ENCODE measurements around the gene SUV39H1. TPM values are rescaled to one million over a fixed set of nuclear protein-coding genes. Genes with fewer than 3 reads are reported as not detected.

The SUV39H1 gene
- total RNA-seq, 1 donor: 7.0 TPM

GRCh38 chrX:48715876-48716502 is 19.5 kb downstream of the SUV39H1 start:
- Histone ChIP-seq H3K4me1 (ENCODE audit: insufficient read depth, low read length) (peaks cover 51% of the 10 kb centered on the region), H3K27me3 (ENCODE audit: insufficient read depth, low read length) (no peaks in the 10 kb centered on the region), H3K9me3 (ENCODE audit: low read depth, low read length) (no peaks in the 10 kb centered on the region), H3K4me3 (ENCODE audit: low read length) (no peak overlapping the region)

DNA sequence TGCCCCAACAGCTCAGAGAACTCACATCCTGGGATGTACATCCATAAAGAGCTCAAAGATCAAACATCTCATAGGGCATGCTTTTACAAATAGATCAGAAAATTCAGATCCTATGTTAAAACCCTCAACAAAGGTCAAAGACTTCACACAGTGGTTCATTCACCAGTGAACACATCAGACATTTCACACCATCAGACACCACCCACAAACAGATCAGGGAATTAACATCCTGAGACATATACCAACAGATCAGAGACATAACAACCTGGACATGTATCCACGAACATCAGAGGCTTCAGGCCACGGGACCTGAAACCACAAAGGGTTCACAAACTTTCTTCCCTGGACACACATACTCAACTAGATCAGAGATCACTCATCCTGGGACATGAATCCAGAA is 23.4 kb downstream of the SUV39H1 start:
- peaks cover 23% of the 10 kb centered on the region for H3K4me1 ChIP-seq (ENCODE audit: insufficient read depth, low read length)
- H3K9me3 ChIP-seq (ENCODE audit: low read depth, low read length): no peaks in the 10 kb centered on the region
- no peak overlapping the region for H3K4me3 ChIP-seq (ENCODE audit: low read length)
- no peaks in the 10 kb centered on the region for H3K27me3 ChIP-seq (ENCODE audit: insufficient read depth, low read length)

GRCh38 chrX:48720577-48721250 is 24.2 kb downstream of the SUV39H1 start:
- no peaks in the 10 kb centered on the region for H3K9me3 ChIP-seq (ENCODE audit: low read depth, low read length)
- peaks cover 15% of the 10 kb centered on the region for H3K4me1 ChIP-seq (ENCODE audit: insufficient read depth, low read length)
- H3K27me3 ChIP-seq (ENCODE audit: insufficient read depth, low read length): no peaks in the 10 kb centered on the region
- no peak overlapping the region for H3K4me3 ChIP-seq (ENCODE audit: low read length)

GRCh38 chrX:48721916-48722315 is 25.4 kb downstream of the SUV39H1 start:
- H3K27me3 ChIP-seq (ENCODE audit: insufficient read depth, low read length): no peaks in the 10 kb centered on the region
- no peak overlapping the region for H3K4me3 ChIP-seq (ENCODE audit: low read length)
- no peaks in the 10 kb centered on the region for H3K9me3 ChIP-seq (ENCODE audit: low read depth, low read length)
- peaks cover 12% of the 10 kb centered on the region for H3K4me1 ChIP-seq (ENCODE audit: insufficient read depth, low read length)

- H3K4me3 ChIP-seq (ENCODE audit: low read length): no peak overlapping the region
- H3K4me1 ChIP-seq (ENCODE audit: insufficient read depth, low read length): no peaks in the 10 kb centered on the region
- H3K27me3 ChIP-seq (ENCODE audit: insufficient read depth, low read length): no peaks in the 10 kb centered on the region
- H3K9me3 ChIP-seq (ENCODE audit: low read depth, low read length): no peaks in the 10 kb centered on the region
These were observed 30.1 kb downstream of the SUV39H1 start for GRCh38 chrX:48726596-48726995.

- H3K27me3 ChIP-seq (ENCODE audit: insufficient read depth, low read length): no peaks in the 10 kb centered on the region
- H3K4me1 ChIP-seq (ENCODE audit: insufficient read depth, low read length): no peaks in the 10 kb centered on the region
- no peaks in the 10 kb centered on the region for H3K9me3 ChIP-seq (ENCODE audit: low read depth, low read length)
- H3K4me3 ChIP-seq (ENCODE audit: low read length): no peak overlapping the region
These were observed 32.1 kb downstream of the SUV39H1 start for GRCh38 chrX:48728653-48729052.

GRCh38 chrX:48736303-48736702 is 39.8 kb downstream of the SUV39H1 start:
- Histone ChIP-seq H3K27me3 (ENCODE audit: insufficient read depth, low read length) (no peaks in the 10 kb centered on the region), H3K4me1 (ENCODE audit: insufficient read depth, low read length) (peaks cover 12% of the 10 kb centered on the region), H3K4me3 (ENCODE audit: low read length) (no peak overlapping the region), H3K9me3 (ENCODE audit: low read depth, low read length) (no peaks in the 10 kb centered on the region)

DNA sequence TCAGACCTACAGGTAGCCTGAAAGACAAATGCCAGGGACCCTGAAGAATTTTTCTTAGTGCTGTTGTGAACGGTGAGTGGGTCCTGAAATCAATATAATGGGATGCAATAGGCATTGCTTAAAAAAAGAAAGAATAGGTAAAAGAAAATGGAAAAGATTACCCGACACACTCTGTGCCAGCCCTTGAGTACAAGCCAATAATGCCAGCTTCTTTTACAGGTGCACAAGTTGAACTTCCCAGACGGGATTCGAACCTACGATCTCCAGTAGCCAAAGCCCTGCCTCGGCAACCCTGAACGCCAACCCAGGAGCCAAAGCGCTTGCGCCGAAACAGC is 40.3 kb downstream of the SUV39H1 start:
- no peaks in the 10 kb centered on the region for H3K9me3 ChIP-seq (ENCODE audit: low read depth, low read length)
- peaks cover 12% of the 10 kb centered on the region for H3K4me1 ChIP-seq (ENCODE audit: insufficient read depth, low read length)
- H3K4me3 ChIP-seq (ENCODE audit: low read length): no peak overlapping the region
- H3K27me3 ChIP-seq (ENCODE audit: insufficient read depth, low read length): no peaks in the 10 kb centered on the region

DNA sequence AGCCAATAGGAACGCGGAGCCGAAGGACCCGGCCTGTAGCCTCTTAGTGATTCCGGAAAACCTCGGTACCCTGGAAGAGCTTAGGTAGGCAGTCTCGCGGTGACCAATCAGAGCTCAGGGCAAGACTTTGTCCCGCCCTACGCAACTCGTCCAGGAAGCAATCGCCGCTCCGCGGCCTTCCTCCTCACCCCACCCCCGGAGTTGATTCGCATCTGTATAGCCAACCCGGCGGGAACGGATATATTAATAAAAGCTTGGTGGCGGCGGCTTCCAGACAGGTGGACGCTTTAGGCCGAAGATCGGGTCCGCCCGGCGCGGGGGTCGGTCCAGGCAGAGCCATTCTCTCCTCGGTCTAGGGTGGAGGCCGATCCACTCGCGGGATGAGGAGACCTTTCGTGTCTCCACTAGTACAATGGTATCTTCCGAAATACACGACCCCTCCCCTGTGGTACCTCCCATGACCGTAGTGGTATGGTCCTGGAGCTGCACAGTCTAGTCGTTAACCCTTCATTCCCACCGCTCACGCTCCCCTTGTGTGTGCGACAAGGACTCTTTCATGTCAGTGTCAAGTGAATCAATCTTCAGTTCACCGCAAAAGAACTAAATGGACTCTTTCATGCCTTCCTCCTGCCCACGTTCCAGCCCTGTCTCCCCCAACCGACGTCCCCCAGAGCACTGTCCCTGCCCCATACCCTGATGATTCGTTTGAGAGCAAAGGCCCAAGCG is 40.8 kb downstream of the SUV39H1 start:
- H3K4me1 ChIP-seq (ENCODE audit: insufficient read depth, low read length): peaks cover 12% of the 10 kb centered on the region
- no peaks in the 10 kb centered on the region for H3K9me3 ChIP-seq (ENCODE audit: low read depth, low read length)
- peak overlapping the region; percentile 56 for H3K4me3 ChIP-seq (ENCODE audit: low read length)
- H3K27me3 ChIP-seq (ENCODE audit: insufficient read depth, low read length): no peaks in the 10 kb centered on the region

GRCh38 chrX:48737940-48738339 is 41.4 kb downstream of the SUV39H1 start:
- H3K4me1 ChIP-seq (ENCODE audit: insufficient read depth, low read length): peaks cover 12% of the 10 kb centered on the region
- no peaks in the 10 kb centered on the region for H3K9me3 ChIP-seq (ENCODE audit: low read depth, low read length)
- H3K4me3 ChIP-seq (ENCODE audit: low read length): peak overlapping the region; percentile 56
- no peaks in the 10 kb centered on the region for H3K27me3 ChIP-seq (ENCODE audit: insufficient read depth, low read length)

DNA sequence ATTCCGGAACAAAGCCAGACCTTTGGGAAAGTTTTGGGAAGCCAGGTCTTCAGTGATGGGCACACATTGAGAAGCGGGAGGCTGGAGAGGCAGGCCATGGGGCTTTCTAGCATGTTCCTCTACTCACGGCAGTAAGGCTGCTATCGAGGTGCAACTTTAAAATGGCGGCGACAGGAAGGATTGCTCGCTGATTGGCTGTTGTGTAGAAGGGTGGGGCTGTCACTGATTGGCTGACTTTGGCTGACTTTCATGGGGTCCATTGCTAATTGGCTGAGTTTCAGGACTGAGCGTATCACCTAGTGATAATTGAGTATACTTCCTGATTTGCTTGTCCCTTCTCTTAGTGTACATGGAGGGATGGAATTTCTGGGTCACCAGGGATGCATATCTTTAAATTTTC is 45.3 kb downstream of the SUV39H1 start:
- H3K4me3 ChIP-seq (ENCODE audit: low read length): no peak overlapping the region
- peaks cover 7% of the 10 kb centered on the region for H3K4me1 ChIP-seq (ENCODE audit: insufficient read depth, low read length)
- no peaks in the 10 kb centered on the region for H3K9me3 ChIP-seq (ENCODE audit: low read depth, low read length)
- H3K27me3 ChIP-seq (ENCODE audit: insufficient read depth, low read length): no peaks in the 10 kb centered on the region

- no peak overlapping the region for H3K4me3 ChIP-seq (ENCODE audit: low read length)
- no peaks in the 10 kb centered on the region for H3K27me3 ChIP-seq (ENCODE audit: insufficient read depth, low read length)
- no peaks in the 10 kb centered on the region for H3K4me1 ChIP-seq (ENCODE audit: insufficient read depth, low read length)
- no peaks in the 10 kb centered on the region for H3K9me3 ChIP-seq (ENCODE audit: low read depth, low read length)
These were observed 48.7 kb downstream of the SUV39H1 start for GRCh38 chrX:48745222-48745621.

GRCh38 chrX:48747415-48748016 is 51.0 kb downstream of the SUV39H1 start:
- Histone ChIP-seq H3K4me1 (ENCODE audit: insufficient read depth, low read length) (no peaks in the 10 kb centered on the region), H3K9me3 (ENCODE audit: low read depth, low read length) (no peaks in the 10 kb centered on the region), H3K27me3 (ENCODE audit: insufficient read depth, low read length) (no peaks in the 10 kb centered on the region), H3K4me3 (ENCODE audit: low read length) (no peak overlapping the region)

DNA sequence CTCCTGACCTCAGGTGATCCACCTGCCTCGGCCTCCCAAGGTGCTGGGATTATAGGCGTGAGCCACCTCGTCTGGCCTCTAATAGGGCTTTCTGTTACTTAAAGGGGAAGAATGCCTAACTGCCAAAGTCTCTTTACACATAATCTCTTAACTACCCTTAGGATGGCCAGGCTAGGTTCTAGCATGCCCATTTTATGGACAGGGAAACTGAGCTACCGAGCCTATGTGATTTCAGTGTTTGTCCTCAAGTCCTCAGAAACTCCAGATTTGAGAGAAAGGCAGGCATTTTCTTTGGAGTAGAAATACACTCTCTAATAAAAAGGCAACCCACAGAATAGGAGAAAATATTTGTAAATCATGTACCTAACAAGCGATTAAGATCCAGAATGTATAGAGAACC is 52.6 kb downstream of the SUV39H1 start:
- no peaks in the 10 kb centered on the region for H3K27me3 ChIP-seq (ENCODE audit: insufficient read depth, low read length)
- H3K9me3 ChIP-seq (ENCODE audit: low read depth, low read length): no peaks in the 10 kb centered on the region
- H3K4me3 ChIP-seq (ENCODE audit: low read length): no peak overlapping the region
- no peaks in the 10 kb centered on the region for H3K4me1 ChIP-seq (ENCODE audit: insufficient read depth, low read length)

GRCh38 chrX:48751343-48751742 is 54.8 kb downstream of the SUV39H1 start:
- Histone ChIP-seq H3K27me3 (ENCODE audit: insufficient read depth, low read length) (no peaks in the 10 kb centered on the region), H3K4me3 (ENCODE audit: low read length) (no peak overlapping the region), H3K9me3 (ENCODE audit: low read depth, low read length) (no peaks in the 10 kb centered on the region), H3K4me1 (ENCODE audit: insufficient read depth, low read length) (no peaks in the 10 kb centered on the region)
